ENCODE measurements around the gene PRM3. TPM values are rescaled to one million over a fixed set of nuclear protein-coding genes. Genes with fewer than 3 reads are reported as not detected.

The PRM3 gene
- total RNA-seq, 6 experiments from 2014 or later = not detected

DNA sequence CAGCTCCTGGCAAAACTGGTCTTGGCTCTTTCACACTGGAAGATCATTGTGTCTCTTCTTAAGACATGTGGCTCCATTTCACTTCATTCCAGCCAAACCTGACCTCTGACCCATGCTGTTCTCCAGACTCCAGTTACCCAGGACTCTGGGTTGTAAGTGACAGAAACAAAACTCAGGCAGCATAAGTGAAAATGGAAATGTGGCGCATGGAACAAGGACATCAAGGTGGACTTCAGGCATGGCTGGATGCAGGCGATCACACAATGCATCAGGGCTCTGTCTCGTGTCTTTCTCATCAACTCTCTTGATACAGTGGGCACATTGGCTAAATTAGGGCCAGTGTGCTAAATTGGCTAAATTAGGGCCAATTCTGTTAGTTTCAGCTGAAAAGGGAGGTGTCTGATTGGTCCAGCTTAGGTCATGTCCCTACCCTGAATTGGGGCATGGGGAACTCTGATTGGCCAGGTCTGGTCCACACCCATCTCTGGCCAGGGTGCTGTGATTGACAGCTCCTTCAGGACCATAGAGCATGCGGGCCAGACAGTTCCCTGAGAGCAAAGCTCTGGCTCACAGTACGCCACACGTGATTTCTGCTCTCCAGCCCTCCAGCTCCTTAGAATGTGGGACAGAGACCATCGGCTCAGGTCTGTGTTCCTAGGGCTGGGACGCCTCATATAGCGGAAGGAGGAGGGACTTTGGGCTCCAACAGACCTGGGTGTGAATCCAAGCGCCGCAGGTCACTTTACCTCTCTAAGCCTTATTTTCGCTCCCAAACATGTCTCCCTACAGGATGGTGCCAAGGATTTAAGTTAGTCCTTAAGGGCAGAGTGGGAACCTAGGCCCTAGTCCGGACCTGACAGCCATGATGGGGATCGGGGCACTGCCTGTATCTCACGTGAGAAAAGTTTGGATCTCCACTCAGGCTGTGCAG is 34.9 kb downstream of the PRM3 start:
- Mint-ChIP-seq H3K36me3 (ENCODE audit: low read depth) (no peaks in the 10 kb centered on the region), H3K4me1 (ENCODE audit: low read depth) (peaks cover 22% of the 10 kb centered on the region), H3K9me3 (no peaks in the 10 kb centered on the region), H3K27me3 (ENCODE audit: insufficient read depth) (peaks cover 2% of the 10 kb centered on the region; the same call in 1 of the 2 replicates), H3K4me3 (no peak overlapping the region), H3K27ac (no peak overlapping the region)
- TF ChIP-seq, protein P1, sequence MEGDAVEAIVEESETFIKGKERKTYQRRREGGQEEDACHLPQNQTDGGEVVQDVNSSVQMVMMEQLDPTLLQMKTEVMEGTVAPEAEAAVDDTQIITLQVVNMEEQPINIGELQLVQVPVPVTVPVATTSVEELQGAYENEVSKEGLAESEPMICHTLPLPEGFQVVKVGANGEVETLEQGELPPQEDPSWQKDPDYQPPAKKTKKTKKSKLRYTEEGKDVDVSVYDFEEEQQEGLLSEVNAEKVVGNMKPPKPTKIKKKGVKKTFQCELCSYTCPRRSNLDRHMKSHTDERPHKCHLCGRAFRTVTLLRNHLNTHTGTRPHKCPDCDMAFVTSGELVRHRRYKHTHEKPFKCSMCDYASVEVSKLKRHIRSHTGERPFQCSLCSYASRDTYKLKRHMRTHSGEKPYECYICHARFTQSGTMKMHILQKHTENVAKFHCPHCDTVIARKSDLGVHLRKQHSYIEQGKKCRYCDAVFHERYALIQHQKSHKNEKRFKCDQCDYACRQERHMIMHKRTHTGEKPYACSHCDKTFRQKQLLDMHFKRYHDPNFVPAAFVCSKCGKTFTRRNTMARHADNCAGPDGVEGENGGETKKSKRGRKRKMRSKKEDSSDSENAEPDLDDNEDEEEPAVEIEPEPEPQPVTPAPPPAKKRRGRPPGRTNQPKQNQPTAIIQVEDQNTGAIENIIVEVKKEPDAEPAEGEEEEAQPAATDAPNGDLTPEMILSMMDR (IDR thresholded peaks at IDR 0.05) = no peak
- no peak for DNase-seq

DNA sequence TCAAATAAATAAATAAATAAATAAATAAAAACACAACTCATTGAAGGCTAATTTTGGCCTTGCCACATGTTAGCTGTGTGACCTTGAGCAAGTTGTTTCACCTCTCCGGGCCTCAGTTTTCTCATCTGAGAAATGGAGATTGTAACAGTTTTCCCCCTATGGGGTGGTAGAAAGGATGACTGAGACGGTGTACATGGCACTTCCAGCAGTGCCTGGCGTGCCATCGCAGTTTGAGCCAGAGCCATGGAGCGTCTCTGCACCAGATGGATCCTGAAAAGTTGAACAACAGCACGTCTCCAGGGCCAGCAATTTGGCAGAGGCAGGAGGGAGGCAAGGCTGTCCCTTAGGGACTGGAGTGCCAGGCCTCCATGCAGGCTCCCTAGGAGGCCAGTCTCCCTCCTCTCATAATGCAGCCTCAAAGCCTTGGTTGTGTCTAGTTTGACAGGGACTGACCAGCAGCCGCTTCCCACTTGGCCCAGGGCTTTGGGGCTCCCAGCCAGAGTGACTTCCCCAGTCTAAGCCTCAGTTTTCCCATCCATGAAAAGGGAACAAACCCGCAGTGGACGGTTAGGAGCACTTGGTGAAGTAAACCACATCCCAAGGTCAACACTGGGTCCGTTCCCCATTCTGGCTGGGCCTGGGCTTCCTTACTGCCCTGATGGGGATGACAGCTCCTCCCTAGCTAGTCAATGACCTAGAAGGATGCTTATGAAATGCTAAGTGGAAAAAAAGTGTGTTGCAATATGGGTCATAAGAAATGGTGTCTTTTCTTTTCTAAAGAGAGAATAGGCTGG is 36.8 kb downstream of the PRM3 start:
- Mint-ChIP-seq H3K36me3 (ENCODE audit: low read depth) (no peaks in the 10 kb centered on the region), H3K9me3 (no peaks in the 10 kb centered on the region), H3K4me1 (ENCODE audit: low read depth) (peaks cover 29% of the 10 kb centered on the region), H3K27me3 (ENCODE audit: insufficient read depth) (peaks cover 2% of the 10 kb centered on the region; the same call in 1 of the 2 replicates), H3K27ac (no peak overlapping the region), H3K4me3 (no peak overlapping the region)
- DNase-seq = no peak
- TF ChIP-seq, protein P1 (IDR thresholded peaks at IDR 0.05) = no peak

DNA sequence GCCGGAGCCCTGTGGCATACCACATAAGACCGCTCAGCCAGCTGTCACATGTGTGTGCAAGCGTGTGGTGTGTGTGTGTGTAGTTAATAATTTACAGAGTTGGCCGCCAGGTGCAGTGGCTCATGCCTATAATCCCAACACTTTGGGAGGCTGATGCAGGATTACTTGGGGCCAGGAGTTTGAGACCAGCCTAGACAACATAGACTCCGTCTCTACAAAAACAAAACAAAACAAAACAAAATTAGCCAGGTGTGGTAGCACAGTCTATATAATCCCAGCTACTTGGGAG is 37.8 kb downstream of the PRM3 start:
- H3K4me1 Mint-ChIP-seq (ENCODE audit: low read depth) = peaks cover 29% of the 10 kb centered on the region
- TF ChIP-seq, protein P1 (IDR thresholded peaks at IDR 0.05) = no peak; the same call in 1 of the 2 replicates
- no peaks in the 10 kb centered on the region for H3K36me3 Mint-ChIP-seq (ENCODE audit: low read depth)
- H3K9me3 Mint-ChIP-seq = no peaks in the 10 kb centered on the region
- no peak for DNase-seq
- no peak overlapping the region for H3K4me3 Mint-ChIP-seq
- H3K27me3 Mint-ChIP-seq (ENCODE audit: insufficient read depth) = peaks cover 3% of the 10 kb centered on the region; the same call in 1 of the 2 replicates
- no peak overlapping the region for H3K27ac Mint-ChIP-seq

DNA sequence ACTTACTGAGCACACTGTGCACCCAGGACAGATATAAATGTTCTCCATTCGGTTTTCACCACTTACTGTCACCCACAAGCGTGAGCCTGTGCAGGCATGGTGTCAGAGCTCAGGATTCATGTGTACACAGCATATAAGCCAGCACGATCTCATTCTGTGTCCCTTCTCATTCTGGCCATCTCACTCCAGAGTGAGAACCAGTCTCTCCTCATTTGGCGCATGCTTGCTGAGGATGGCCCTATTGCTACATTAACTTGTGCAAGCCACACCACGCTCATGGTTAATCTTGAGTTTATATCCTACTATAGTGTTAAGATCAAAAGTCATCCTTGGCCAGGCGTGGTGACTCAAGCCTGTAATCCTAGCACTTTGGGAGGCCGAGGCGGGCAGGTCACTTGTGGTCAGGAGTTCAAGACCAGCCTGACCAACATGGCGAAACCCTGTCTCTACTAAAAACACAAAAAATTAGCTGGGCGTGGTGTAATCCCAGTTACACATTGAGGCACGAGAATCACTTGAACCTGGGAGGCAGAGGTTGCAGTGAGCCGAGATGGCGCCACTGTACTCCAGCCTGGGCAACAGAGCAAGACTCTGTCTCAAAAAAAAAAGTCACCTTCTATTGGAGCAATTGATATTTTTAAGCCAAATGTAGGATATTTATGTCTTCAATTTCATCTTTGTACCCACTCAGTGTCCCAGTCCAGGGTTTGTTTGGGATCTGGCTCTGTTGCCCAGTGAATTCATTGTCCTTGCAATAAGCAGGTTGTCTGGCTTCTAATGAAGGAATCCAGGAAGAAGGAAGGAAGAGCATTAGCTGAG is 38.3 kb downstream of the PRM3 start:
- Mint-ChIP-seq H3K4me3 (no peak overlapping the region), H3K9me3 (no peaks in the 10 kb centered on the region), H3K36me3 (ENCODE audit: low read depth) (no peaks in the 10 kb centered on the region), H3K4me1 (ENCODE audit: low read depth) (peaks cover 29% of the 10 kb centered on the region), H3K27me3 (ENCODE audit: insufficient read depth) (peaks cover 2% of the 10 kb centered on the region; the same call in 1 of the 2 replicates), H3K27ac (peak overlapping the region; percentile 22; the same call in 1 of the 2 replicates)
- TF ChIP-seq, protein P1 (IDR thresholded peaks at IDR 0.05) = 0 out of 2 replicates have a peak, but pooled peaks have one; percentile 8
- DNase-seq = no peak

DNA sequence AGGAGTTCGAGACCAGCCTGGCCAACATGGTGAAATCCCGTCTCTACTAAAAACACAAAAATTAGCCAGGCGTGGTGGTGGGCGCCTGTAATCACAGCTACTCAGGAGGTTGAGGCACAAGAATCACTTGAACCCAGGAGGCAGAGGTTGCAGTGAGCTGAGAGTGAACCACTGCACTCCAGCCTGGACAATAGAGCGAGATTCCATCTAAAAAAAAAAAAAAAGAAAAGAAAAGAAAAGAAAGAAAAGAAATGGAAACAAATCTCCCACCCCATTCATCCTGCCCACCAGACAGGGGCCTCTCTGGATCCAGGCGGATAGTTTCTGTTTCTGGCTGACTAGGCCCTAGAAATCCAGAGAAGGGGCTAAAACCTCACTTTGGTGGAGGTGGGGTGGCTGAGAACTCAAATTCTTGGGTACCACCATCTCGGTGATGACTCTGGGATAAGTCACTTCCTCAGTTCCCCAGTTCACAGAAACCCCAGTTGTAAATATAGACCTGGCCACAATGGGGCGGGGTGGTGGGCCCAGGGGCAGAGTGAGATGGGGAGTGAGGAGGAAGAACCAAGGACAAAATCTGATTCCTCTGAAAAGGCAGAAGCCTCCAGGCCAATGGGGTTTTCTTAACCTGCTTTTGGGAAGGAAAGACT is 39.6 kb downstream of the PRM3 start:
- H3K4me1 Mint-ChIP-seq (ENCODE audit: low read depth) = peaks cover 29% of the 10 kb centered on the region
- H3K36me3 Mint-ChIP-seq (ENCODE audit: low read depth) = no peaks in the 10 kb centered on the region
- H3K27me3 Mint-ChIP-seq (ENCODE audit: insufficient read depth) = peaks cover 2% of the 10 kb centered on the region; the same call in 1 of the 2 replicates
- H3K27ac Mint-ChIP-seq = peak overlapping the region; percentile 31
- H3K4me3 Mint-ChIP-seq = no peak overlapping the region
- no peaks in the 10 kb centered on the region for H3K9me3 Mint-ChIP-seq
- DNase-seq = no peak
- TF ChIP-seq, protein P1 (IDR thresholded peaks at IDR 0.05) = peak; percentile 26; the same call in 1 of the 2 replicates
